PC-9 (cell line): ENCODE results near the gene STARD3NL. TPM values are rescaled to one million over a fixed set of nuclear protein-coding genes. Genes with fewer than 3 reads are reported as not detected.

Experiments
- BruUV-seq: library from RNA; stranded (reverse); fragments of 400-500 nt; replicated peaks from 2 replicates; lab custom pipeline; 2021; lab: Mats Ljungman, UMichigan
- CTCF ChIA-PET: fragments of 300-600 bp; sonication (Branson Sonifier 250); formaldehyde crosslinking; loops from one replicate; lab custom pipeline; 2022; ENCODE audit warnings: antibody characterized with exemption; lab: Charles Lee
- POLR2A ChIA-PET: fragments of 300-600 bp; sonication (Branson Sonifier 250); formaldehyde crosslinking; loops from one replicate; lab custom pipeline; 2022; ENCODE audit warnings: antibody characterized with exemption; ENCODE audit not compliant: unreplicated experiment; lab: Charles Lee
- DNase-seq, 2 experiments: peaks; one replicate each; pipeline versions ENCODE4 v3.0.0 to v3.0.0-alpha.2; 2015 to 2022; ENCODE audit warnings: mixed read lengths in 1 of 2
- H2AFZ ChIP-seq: fragments of 200-600 bp; sonication (generic); 2 replicates; pipeline ENCODE4 v1.8.1; 2017; ENCODE audit warnings: antibody characterized with exemption
- H3F3A ChIP-seq: fragments of 200-600 bp; sonication (generic); 2 replicates; pipeline ENCODE4 v1.8.1; 2017; ENCODE audit warnings: antibody characterized with exemption, mild to moderate bottlenecking, low read depth; ENCODE audit not compliant: insufficient read depth
- H3K27ac ChIP-seq: fragments of 200-600 bp; sonication (generic); 2 replicates; pipeline ENCODE4 v1.6.1; 2016; ENCODE audit warnings: mixed run types
- H3K27me3 ChIP-seq: fragments of 200-600 bp; sonication (generic); 2 replicates; pipeline ENCODE4 v1.6.1; 2016; ENCODE audit warnings: low read depth, mixed run types; ENCODE audit not compliant: insufficient read depth
- H3K36me3 ChIP-seq: fragments of 200-600 bp; sonication (generic); 2 replicates; pipeline ENCODE4 v1.6.1; 2016; ENCODE audit warnings: low read depth, mixed run types
- H3K4me1 ChIP-seq: fragments of 200-600 bp; sonication (generic); replicated peaks from 2 replicates; pipeline ENCODE4 v1.6.1; 2016; ENCODE audit warnings: mixed run types; ENCODE audit not compliant: insufficient read depth
- H3K4me2 ChIP-seq: fragments of 200-600 bp; sonication (generic); 2 replicates; pipeline ENCODE4 v1.6.1; 2017; ENCODE audit warnings: mixed run types
- H3K4me3 ChIP-seq: fragments of 200-600 bp; sonication (generic); 2 replicates; pipeline ENCODE4 v1.6.1; 2016; ENCODE audit warnings: mixed run types
- H3K79me2 ChIP-seq: fragments of 200-600 bp; sonication (generic); 2 replicates; pipeline ENCODE4 v1.6.1; 2017; ENCODE audit warnings: low read depth, mixed run types
- H3K9me2 ChIP-seq: fragments of 200-600 bp; sonication (generic); 2 replicates; pipeline ENCODE4 v1.8.1; 2017; ENCODE audit warnings: mild to moderate bottlenecking; ENCODE audit not compliant: insufficient read depth
- H3K9me3 ChIP-seq: fragments of 200-600 bp; sonication (generic); 2 replicates; pipeline ENCODE4 v1.8.1; 2016; ENCODE audit warnings: low read depth; ENCODE audit not compliant: insufficient read depth
- H4K20me1 ChIP-seq: fragments of 200-600 bp; sonication (generic); 2 replicates; pipeline ENCODE4 v1.8.1; 2017; ENCODE audit not compliant: insufficient read depth
- EZH2 ChIP-seq: fragments of 200-600 bp; sonication (generic); IDR thresholded peaks from 2 replicates; pipeline ENCODE4 v1.8.0; 2017; ENCODE audit warnings: antibody characterized with exemption, low read depth
- intact Hi-C: fragments of 100-400 bp; cut with micrococcal nuclease; formaldehyde crosslinking; loops from one replicate; pipeline ENCODE4 v1.10.0; 2022; ENCODE audit not compliant: unreplicated experiment
- total RNA-seq: library from RNA; stranded (reverse); gene quantifications from 2 replicates; pipeline ENCODE4 v1.2.3, GENCODE V29; 2021
- TF ChIP-seq, protein P1 (sequence below): fragments of 200-600 bp; sonication (generic); conservative IDR thresholded peaks from 2 replicates; pipeline ENCODE4 v1.6.1; 2017; ENCODE audit warnings: mixed run types, antibody characterized with exemption, mild to moderate bottlenecking, moderate library complexity

The STARD3NL gene
- total RNA-seq, 1 experiment from 2014 or later = 41.4 TPM

DNA sequence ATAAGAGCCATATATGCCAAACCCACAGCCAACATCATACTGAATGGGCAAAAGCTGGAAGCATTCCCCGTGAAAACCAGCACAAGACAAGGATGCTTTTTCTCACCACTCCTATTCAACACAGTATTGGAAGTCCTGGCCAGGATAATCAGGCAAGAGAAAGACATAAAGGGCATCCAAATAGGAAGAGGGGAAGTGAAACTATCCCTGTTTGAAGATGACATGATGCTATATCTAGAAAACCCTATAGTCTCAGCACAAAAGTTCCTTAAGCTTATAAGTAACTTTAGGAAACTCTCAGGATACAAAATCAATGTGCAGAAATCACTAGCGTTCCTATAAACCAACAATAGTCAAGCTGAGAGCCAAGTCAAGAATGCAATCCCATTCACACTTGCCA lies 23.8 kb upstream of the STARD3NL start:
- Histone ChIP-seq H3K27ac (no peak overlapping the region), H3K4me2 (no peak overlapping the region), H2AFZ (no peak overlapping the region), H3K4me3 (no peak overlapping the region), H4K20me1 (no peaks in the 10 kb centered on the region), H3K27me3 (peaks cover 26% of the 10 kb centered on the region; the same call in 1 of the 2 replicates), H3F3A (no peaks in the 10 kb centered on the region), H3K4me1 (no peaks in the 10 kb centered on the region), H3K9me3 (no peaks in the 10 kb centered on the region), H3K9me2 (0 out of 2 replicates have a peak, but pooled peaks cover 4% of the 10 kb centered on the region), H3K36me3 (no peaks in the 10 kb centered on the region), H3K79me2 (no peaks in the 10 kb centered on the region)
- BruUV-seq = no TSS peak
- ChIA-PET CTCF (interaction anchor here (0.6 kb wide), 1 partner anchor 49 kb away, joined by 4 read pairs; no protein-coding TSS in a partner anchor), POLR2A (no interaction called here)
- TF ChIP-seq, protein P1, sequence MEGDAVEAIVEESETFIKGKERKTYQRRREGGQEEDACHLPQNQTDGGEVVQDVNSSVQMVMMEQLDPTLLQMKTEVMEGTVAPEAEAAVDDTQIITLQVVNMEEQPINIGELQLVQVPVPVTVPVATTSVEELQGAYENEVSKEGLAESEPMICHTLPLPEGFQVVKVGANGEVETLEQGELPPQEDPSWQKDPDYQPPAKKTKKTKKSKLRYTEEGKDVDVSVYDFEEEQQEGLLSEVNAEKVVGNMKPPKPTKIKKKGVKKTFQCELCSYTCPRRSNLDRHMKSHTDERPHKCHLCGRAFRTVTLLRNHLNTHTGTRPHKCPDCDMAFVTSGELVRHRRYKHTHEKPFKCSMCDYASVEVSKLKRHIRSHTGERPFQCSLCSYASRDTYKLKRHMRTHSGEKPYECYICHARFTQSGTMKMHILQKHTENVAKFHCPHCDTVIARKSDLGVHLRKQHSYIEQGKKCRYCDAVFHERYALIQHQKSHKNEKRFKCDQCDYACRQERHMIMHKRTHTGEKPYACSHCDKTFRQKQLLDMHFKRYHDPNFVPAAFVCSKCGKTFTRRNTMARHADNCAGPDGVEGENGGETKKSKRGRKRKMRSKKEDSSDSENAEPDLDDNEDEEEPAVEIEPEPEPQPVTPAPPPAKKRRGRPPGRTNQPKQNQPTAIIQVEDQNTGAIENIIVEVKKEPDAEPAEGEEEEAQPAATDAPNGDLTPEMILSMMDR = no peak
- no peak for TF ChIP-seq EZH2
- no peak for DNase-seq
- intact Hi-C loops = no loop called here

DNA sequence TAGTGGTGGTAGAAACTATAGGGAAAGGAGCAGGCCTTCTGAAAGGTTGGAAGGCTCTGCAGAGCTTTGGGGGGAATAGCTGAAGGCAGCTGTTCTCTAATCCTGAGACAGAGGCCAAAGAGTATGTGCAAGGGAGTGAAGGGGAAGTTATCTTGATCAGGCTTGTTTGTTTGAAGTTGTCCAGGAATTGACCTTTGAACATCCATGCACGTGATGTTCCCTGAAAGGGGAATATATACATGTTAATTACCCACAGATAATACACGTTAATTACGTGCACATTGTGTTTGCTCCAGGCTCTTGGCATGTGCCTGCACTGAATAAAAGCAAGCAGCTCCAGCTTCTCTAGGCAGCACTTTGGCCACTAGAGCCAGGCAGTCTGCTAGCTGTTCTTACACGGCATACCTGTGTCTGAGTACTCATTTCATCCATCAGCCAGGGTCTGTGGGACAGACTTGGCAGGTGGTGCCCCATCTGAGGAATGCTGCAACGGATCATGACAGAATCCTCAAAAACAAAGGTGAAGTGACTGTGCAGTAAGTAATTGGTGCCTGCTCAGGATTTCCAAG lies 18.0 kb upstream of the STARD3NL start:
- Histone ChIP-seq H3F3A (no peaks in the 10 kb centered on the region), H3K9me2 (no peaks in the 10 kb centered on the region), H2AFZ (no peak overlapping the region), H3K27ac (no peak overlapping the region), H3K79me2 (no peaks in the 10 kb centered on the region), H3K4me1 (no peaks in the 10 kb centered on the region), H3K36me3 (no peaks in the 10 kb centered on the region), H4K20me1 (no peaks in the 10 kb centered on the region), H3K4me2 (no peak overlapping the region), H3K4me3 (no peak overlapping the region), H3K27me3 (peaks cover 32% of the 10 kb centered on the region; the same call in 1 of the 2 replicates), H3K9me3 (no peaks in the 10 kb centered on the region)
- DNase-seq = no peak
- intact Hi-C loops = loop anchor here (10.0 kb wide), 1 partner anchor 55 kb away; no protein-coding TSS in a partner anchor
- ChIA-PET POLR2A (no interaction called here), CTCF (no interaction called here)
- BruUV-seq = no TSS peak
- TF ChIP-seq, protein P1 = no peak
- no peak for TF ChIP-seq EZH2

DNA sequence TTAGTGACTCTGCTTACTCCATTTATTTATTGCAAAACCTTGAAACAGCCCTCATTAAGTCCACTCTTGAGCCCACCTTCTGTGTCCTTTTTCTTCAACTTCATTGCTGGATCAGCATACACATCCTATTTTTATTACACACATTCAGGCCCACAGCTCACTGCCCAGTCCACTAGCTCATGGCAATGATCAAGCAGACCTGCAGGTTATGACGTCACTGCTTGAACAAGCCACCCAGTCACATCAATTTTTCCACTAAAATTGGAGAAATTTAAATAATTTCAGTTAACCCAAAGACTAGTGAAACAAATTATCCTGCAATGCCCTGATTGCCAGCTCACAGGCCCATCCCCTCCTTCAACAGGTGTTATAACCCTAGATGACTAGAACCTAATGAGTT lies 16.0 kb upstream of the STARD3NL start:
- Histone ChIP-seq H3K36me3 (no peaks in the 10 kb centered on the region), H3K4me1 (no peaks in the 10 kb centered on the region), H3K27me3 (peaks cover 16% of the 10 kb centered on the region; the same call in 1 of the 2 replicates), H4K20me1 (no peaks in the 10 kb centered on the region; the same call in 1 of the 2 replicates), H3K27ac (no peak overlapping the region), H3K9me2 (no peaks in the 10 kb centered on the region), H3K4me3 (no peak overlapping the region), H3K9me3 (no peaks in the 10 kb centered on the region), H3K79me2 (no peaks in the 10 kb centered on the region), H3F3A (no peaks in the 10 kb centered on the region), H3K4me2 (no peak overlapping the region), H2AFZ (no peak overlapping the region)
- ChIA-PET CTCF (no interaction called here), POLR2A (no interaction called here)
- no TSS peak for BruUV-seq
- DNase-seq = no peak
- intact Hi-C loops = loop anchor here (10.0 kb wide), 1 partner anchor 53 kb away; no protein-coding TSS in a partner anchor
- TF ChIP-seq EZH2 = no peak
- TF ChIP-seq, protein P1 = no peak
